Measurements from ENCODE around the gene ANXA11.

- TF ChIP-seq, protein P1, sequence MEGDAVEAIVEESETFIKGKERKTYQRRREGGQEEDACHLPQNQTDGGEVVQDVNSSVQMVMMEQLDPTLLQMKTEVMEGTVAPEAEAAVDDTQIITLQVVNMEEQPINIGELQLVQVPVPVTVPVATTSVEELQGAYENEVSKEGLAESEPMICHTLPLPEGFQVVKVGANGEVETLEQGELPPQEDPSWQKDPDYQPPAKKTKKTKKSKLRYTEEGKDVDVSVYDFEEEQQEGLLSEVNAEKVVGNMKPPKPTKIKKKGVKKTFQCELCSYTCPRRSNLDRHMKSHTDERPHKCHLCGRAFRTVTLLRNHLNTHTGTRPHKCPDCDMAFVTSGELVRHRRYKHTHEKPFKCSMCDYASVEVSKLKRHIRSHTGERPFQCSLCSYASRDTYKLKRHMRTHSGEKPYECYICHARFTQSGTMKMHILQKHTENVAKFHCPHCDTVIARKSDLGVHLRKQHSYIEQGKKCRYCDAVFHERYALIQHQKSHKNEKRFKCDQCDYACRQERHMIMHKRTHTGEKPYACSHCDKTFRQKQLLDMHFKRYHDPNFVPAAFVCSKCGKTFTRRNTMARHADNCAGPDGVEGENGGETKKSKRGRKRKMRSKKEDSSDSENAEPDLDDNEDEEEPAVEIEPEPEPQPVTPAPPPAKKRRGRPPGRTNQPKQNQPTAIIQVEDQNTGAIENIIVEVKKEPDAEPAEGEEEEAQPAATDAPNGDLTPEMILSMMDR (IDR thresholded peaks at IDR 0.05), result no peak
- no peak for TF ChIP-seq POLR2A (IDR thresholded peaks at IDR 0.05)
These were observed 32.4 kb downstream of the ANXA11 start for GRCh38 chr10:80172896-80173295.
